Measurements from ENCODE around the gene CCDC122.

DNA sequence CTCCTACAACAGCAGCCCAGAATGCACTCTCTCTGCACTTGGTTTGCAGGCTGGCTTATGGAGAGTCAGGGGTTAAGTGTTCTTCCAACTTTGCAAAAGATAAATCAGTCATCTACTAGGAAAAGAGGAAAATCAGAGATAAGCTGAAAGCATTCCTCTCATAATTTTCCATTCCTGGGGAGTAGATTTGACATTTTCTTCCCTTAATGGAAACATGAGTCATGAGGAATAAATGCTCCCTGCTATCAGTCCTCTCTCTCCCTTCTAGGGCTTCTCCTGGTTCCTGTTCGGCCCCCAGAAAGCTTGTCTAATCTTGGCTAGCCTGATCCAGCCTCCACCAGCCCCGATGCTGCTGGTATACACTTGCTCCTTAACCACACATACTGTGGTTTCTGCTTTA, 64.3 kb downstream of the CCDC122 start:
- TF ChIP-seq, protein P1, sequence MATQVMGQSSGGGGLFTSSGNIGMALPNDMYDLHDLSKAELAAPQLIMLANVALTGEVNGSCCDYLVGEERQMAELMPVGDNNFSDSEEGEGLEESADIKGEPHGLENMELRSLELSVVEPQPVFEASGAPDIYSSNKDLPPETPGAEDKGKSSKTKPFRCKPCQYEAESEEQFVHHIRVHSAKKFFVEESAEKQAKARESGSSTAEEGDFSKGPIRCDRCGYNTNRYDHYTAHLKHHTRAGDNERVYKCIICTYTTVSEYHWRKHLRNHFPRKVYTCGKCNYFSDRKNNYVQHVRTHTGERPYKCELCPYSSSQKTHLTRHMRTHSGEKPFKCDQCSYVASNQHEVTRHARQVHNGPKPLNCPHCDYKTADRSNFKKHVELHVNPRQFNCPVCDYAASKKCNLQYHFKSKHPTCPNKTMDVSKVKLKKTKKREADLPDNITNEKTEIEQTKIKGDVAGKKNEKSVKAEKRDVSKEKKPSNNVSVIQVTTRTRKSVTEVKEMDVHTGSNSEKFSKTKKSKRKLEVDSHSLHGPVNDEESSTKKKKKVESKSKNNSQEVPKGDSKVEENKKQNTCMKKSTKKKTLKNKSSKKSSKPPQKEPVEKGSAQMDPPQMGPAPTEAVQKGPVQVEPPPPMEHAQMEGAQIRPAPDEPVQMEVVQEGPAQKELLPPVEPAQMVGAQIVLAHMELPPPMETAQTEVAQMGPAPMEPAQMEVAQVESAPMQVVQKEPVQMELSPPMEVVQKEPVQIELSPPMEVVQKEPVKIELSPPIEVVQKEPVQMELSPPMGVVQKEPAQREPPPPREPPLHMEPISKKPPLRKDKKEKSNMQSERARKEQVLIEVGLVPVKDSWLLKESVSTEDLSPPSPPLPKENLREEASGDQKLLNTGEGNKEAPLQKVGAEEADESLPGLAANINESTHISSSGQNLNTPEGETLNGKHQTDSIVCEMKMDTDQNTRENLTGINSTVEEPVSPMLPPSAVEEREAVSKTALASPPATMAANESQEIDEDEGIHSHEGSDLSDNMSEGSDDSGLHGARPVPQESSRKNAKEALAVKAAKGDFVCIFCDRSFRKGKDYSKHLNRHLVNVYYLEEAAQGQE (IDR thresholded peaks at IDR 0.05; ENCODE audit: borderline replicate concordance) = no peak
- TF ChIP-seq, protein P1 (CRISPR knock-in tag; IDR thresholded peaks at IDR 0.05; ENCODE audit: low read depth) = no peak
- TF ChIP-seq ZNF584 (CRISPR knock-in tag; IDR thresholded peaks at IDR 0.05; ENCODE audit: low read depth) = no peak
- TF ChIP-seq MAZ (CRISPR knock-in tag; conservative IDR thresholded peaks at IDR 0.05 in 1 of 2, IDR thresholded peaks at IDR 0.05 in 1 of 2) = no peak

Data from K562 (cell line).